C1 segment of cervical spinal cord (tissue), 14 donors: Measurements from ENCODE around the gene A1CF.
A peak's percentile ranks its signal among the peaks of the same experiment; 100 is the strongest.

Experiments used
- DNase-seq, 14 donors: peaks; one replicate each; lab custom pipeline; 2025; lab: John Stamatoyannopoulos, UW

The A1CF gene

DNA sequence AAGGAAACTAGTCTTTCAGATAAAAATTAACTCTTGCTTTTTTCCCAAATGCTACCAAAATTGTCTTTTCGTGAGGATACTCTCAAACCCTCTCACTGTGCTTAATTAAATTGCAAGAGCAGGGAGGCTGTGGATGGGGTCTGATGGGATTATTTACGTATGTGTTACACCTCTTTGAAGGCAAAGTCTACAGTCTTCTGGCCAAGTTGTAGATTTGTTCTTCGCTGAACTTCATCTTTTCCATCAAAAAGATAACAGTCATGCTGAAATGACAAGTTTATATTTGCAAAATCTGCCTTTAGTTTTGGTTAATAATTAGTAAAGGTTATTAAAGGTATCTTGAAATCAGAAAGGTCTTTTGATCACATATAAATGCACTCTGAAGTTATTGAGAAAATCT is 22.7 kb downstream of the A1CF start:
- DNase-seq, result no peak

DNA sequence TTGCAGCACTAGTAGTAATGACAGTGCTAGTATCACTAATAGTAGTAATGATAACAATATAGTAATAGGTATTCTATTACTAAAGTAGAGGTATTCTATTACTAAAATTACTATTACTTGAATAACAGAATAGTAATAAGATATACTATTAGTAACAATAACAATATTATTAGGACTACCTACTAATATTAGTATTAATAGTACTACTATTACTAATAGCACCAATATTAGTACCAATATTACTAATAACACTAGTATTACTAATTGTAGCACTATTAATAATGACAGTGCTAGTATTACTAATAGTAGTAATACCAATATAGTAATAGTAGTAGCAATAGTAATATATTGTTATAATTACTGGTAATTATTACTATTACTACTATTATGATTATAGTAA is 24.1 kb downstream of the A1CF start:
- no peak for DNase-seq

DNA sequence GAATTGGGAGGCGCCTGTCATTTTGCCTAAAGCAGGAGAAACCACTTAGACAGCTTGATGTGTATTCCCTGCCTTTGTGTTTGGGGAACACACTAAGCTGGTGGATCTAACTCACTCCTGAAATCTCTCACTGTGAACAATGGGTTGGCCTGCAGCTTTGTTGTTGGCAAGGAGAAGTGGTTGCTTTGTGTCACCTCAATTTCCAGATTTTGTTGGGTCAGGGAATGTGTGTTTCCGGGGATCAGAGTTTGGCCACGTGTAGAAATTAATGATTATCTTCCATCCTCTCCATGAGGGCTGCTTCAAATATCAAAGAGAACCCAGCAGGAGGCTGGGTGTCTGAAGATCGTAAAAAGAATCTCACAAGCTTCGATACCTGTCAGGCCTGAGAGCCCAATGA is 27.8 kb downstream of the A1CF start:
- DNase-seq, result no peak

DNA sequence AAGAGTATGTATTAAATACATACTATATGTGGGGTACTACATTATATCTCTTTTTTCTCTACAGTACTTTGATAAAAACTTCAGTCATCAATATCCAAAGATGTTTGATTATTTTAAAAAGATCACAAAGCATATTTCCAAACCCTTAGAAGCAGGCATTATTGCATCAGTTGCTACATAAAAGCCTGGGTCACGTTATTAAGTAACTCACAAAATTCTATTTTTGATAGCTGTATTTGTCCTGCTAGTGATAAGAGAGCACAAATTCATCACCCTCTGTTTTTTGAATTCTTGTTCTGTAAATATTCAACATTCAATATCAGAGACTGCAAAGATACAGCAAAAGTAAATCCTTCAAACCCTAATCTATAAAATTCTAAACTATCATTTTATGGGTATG is 30.0 kb downstream of the A1CF start:
- no peak for DNase-seq

DNA sequence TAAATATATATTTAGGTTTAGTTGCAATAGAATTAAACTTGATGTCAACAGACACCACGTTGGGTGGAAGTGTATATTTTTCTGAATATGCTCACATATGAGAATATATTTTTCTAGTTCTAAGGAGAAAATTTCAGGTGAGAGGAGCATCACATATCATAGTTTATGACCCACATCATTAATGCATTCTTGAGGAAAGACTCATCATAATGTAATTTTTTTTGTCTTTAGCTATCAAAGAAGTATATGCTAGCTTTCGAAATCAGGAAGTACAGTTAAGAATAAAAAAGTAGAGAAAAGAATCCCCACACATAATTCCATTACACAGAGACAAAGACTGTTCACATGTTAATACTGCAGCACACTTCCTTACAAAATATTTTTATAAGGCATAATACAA is 30.4 kb downstream of the A1CF start:
- no peak for DNase-seq

DNA sequence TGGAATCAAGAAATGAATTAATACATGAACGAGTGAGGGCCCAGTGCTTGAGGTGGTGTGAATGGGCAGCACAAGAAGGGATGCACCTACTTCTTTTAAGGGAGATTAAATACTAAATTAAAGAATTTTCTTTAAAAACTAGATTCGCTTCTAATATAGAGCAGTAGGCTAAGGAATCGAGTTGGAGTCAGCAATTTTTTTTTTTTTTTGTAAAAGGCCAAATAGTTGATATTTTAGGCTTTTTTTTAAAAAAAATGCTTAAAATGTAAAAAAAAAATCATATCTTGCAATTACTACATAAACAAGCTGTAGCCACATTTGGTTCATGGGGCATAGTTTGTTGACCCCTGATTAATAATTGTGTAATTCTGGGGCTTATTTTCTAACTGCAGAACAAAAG is 31.9 kb downstream of the A1CF start:
- no peak for DNase-seq

DNA sequence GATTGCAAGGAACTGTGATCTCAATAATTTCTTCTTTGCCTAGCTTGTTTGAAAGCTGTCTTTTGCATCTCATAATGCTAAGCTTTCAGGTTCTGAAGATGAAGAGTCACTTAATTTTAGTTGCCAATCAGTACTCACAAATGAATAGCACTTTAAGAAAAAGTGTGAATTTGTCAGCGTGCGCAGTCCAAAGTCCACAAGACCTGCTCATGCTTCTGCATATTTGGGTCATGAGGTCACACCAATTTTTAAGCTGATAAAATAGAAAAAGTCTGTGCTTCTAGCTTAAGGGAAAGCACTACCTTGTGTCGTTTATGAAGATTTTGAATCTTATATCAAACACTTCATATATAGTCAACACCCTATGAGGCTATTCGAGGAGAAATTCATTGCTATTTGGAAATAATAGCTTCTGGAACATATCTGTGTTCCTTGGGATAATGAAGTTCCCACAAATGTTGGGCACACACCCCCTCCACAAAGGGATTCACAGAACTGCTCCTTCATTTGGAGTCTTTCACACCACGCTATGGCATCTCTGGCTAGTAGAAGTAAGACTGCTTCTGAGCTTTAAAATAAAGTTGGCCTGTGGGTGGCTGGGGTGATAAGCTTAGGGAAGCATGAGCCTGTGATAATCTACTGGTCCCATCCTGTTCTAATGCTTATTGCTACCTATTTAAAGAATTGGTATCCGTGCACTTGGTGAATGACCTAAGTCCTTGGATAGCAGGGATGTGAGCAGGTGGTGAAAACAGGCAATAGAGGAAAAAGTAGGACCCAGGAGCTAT is 33.3 kb downstream of the A1CF start:
- no peak for DNase-seq

DNA sequence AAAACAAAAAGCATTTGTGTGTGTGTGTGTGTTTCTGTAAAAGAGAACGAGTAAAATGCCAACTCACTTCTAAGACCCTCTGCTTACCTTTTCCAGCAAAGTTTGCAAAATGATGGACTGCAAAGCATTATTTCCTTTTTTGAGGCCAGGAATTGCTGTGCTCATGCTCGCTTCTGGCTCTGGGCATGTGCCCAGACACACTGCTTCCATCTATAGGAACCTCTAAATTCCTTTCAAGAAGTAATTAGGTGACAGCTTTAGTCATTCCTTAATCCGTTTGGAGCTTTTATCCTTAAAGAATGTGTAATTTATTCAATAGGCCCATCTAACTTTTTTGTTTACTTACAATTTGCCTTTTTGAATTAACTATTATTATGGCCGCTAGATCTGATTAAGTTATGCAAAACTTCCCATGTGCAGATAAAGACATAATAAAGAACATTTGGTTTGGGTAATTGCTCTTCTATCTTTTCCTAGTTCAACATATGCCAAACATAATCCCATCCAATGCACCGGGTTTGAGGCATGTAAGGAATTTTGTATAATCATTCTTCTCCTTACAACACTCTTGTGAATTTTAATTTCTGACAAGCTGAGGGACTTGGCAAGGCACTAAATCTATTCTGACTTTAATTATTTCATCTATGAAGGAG is 34.7 kb downstream of the A1CF start:
- DNase-seq, result no peak

DNA sequence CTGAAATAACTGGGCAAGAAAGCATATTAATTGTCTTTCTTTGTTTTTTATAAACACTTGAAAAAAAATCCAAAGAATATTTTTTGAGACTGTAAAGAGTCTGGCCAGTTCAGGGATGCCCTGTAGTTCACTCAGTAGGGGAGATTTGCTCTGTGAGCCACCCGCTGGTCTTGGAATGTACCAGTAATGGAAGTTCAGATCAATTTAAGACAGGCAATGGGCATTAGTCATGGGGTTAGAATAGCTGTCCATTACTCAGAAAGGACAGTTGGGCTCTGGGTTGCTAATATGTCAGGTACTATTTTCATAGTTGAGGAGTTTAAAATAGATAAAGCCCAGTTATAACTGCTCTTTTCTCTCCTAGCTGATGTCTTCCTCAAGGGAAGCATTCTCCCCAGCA is 38.7 kb downstream of the A1CF start:
- no peak for DNase-seq

DNA sequence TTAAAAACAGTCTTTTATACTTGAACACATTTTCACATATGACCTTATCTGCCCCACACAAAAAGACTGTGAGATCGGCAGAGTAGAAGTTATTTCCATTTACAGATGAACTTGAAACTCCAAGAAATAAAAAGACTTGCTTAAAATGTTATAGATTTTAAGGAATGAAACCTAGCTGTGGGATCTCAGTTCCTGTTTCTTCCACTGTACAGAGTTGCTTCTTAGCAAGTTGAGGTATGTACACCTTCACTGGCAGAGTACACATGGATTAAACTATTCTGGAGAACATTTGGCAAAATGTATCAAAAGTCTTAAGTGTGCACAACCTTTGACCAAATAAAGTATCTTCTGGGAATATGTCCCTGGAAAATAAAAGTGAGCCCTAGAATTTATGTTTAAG is 48.3 kb downstream of the A1CF start:
- no peak for DNase-seq

DNA sequence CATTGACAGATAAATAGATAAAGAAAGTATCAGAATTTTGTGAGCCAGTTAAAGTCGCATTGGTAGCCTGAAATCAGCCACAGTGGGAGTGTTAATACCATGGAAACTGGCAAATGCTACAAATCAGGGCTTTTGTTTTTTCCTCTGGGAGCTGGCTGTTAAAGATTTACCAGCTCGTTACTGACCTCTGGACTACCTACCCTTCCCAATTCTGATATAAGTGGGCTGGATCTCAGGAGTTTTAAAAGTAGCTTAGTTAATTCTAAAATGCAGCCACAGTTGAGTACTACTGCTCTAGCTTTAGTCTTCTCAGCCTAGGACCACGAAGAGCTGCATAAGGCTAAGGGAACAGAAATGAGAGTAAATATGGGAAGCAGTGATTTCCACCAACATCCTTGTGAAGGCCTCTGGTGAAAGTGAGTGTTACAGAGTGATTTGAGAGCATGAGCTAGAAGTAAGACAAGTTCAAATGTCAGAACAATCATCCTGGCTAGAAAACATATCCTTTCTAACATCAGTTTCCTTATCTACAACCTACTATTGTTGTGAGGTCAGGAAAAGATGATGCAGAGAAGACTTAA is 53.2 kb downstream of the A1CF start:
- DNase-seq, result no peak

DNA sequence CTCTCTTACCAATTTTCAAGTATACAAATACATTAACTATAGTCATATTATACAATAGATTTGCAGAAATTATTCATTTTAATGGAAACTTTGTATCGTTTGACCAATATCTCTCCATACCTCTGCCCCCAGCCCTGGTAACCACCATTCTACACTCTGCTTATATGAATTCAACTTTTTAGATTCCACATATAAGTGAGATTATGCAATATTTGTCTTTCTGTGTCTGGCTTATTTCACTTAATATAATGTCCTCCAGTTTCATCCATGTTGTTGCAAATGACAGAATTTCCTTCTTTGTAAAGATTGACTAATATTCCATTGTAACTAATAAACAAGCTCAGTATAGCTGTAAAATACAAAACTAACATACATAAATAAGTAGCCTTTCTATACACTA is 55.4 kb downstream of the A1CF start:
- no peak for DNase-seq

DNA sequence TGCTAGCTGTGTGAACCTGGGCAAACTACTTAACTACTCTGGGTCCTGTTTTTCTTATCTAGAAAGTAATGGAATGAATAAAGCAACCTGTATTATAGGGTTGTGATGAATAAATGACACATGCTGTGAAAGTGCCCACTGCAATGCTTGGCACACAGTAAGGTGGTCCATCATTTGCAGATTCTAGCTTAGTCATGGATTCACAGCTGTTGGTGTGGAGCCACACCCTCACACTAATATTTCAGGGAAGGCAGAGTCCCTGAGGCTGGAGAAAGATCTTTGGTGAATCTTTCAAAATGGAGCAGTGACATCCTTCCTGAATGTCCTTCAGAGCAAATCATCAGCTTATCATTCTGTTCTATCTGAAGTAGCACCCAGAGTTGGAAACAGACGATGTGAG is 60.6 kb downstream of the A1CF start:
- DNase-seq, result no peak

DNA sequence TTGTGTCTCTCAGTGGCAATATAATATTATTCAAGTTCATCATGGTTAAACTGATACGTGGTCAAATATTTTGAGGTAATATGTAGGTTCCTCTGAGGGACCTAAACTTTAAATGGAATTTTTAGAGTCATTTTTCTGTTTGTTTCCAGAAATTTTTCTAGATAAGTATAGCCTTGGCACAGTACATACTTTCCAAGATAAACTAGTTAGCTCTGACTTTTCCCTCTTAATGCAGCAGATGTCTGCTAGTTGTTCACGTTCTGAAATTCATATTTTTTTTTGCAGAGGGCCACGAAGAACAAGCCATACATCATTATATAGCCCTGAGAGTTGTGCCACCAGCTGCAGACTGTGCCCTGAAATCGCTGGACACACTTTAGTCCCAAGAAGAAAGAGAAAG is 61.6 kb downstream of the A1CF start:
- DNase-seq, result no peak

DNA sequence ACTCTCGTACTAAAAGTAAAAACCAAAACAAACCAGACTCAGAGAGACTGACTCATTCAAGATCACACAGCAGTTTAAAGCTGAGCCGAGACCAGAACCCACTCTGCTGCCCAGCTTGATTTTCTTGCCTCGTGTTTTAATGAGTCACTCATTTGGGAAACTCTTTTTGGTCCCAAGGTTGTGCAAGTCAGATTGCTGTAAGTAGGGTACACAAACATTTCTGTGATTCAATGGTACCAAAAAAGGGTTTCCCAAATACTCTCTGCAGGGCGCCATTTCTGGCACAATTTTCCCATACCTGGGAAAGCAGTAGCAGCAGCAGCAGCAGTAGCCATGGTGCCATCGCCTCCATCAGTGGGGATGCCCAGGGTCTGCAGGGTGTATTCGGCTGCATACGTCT is 75.8 kb downstream of the A1CF start:
- no peak for DNase-seq

DNA sequence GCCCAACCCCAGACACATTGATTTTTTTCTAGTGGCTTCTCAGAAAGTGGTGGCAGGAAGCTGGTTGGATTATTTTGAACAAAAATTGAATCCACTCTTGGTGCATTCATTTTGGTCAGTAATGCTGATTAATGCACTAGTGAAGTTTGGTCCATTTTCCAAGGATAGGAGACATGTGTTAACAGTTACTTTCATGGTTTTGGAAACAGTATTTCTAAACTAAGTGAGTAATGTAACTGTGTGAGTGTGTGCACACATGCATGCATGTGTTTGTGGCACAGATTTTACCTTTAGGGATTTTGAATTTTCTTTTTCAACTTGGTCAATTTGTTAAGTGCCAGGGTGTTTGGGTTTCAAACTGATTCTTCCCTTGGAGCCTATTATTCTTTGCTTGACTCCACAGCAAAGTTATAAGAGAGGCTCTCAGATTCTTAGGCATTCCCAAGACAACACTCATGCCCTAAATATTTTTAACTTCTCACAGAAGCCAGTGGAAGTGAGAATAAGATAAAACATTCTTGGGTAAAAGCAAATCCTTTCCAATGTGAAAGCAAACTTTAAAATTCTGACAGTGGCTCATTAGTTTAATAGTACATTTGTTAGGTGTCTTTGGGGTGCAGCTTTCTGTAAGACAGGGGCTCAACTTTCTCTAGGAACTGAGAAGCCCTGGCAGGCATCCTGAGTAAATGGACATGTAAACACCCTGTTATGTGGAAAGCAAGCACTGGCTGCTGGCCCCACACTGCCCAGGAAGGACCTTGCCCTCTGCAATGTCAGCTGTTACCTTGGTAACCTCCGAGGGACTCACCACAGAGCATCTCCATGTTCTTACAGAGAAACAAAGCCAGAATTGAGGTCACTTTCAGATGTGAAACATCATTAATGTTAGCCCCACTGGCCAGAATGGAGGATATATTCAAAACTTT is 77.3 kb downstream of the A1CF start:
- peak in 2 of 14 donors; percentile 4 to 18 for DNase-seq

DNA sequence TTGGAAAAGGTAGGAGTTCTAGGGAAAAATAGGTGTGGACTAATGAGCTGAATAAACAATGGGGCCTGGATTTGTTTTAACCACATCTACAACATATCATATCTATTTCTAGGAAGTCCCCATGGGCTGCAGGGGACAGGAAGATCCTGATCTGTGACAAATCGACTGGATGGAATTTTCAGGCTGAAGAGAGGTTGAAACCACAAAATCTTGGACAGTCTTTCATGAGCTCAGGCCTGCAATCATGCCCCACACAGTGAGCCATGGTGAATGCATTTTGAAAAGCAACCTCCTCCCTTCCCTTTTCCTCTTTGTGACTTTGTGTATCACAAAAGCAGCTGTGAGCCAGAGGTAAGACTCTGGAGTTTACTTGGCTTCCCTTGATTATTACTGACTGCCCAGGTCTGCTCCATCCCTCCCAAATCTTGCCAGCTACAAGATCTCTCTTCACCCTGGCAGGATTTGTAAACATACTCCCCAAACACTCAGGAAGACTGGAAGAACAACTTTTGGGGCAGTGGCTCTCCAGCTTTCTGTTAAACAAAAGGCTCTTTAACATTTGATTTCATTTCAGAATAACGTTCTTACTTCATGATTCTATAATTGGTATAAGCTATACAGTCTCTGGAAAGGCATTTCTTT is 79.3 kb downstream of the A1CF start:
- no peak for DNase-seq

DNA sequence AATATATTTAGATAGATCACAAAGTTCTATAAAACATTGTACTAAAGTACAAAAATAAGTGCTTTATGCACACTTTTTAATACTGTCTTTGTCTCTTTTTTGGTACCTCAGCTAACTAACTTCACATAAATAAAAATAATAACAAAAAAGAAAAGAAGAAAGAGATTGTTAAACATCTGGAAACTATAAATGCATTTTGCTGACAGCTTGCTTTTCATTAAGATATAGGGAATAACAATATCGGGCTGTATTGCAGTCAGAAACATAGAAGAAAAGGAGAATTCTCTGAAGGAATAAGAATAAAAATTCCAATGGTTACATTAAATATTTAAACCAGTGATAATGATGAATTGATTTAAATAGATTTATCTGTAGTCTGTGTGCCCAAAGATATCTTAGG is 85.8 kb downstream of the A1CF start:
- DNase-seq, result no peak

DNA sequence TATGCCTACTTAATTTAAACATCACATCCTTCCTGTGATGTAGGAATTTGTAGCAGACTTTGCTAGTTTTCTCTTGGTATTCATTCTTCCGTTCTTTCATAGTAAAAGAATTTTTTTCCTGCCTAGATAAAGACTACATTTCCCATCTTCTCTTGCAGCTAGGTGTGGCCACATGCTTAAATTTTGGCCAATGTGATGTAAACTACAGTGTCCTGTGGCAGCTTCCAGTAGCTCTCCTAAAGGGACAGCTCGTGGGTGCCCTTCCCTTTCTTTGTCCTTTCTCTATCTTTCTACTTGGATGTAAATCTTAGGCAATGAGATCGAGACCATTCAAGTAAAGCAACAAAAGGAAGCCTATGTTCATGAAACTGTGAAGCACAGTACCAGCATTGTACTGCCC is 87.1 kb downstream of the A1CF start:
- no peak for DNase-seq

DNA sequence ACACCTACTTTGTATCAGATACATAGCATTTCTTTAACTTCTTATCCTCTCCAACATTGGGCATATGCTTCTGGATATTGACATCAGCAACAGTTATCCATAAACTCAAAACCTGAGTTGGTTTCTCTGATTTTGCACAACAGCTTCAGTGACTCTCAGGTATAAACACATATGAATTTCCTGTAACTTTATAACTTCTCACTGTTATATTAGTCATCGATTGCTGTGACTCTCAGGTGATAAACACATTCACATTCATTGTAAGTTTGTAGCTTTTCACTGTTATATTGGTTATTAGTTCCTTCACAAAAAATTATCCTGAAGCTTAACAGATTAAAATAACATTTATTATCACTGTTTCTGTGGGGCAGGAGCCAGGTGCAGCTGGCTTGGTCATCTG is 88.7 kb downstream of the A1CF start:
- no peak for DNase-seq

DNA sequence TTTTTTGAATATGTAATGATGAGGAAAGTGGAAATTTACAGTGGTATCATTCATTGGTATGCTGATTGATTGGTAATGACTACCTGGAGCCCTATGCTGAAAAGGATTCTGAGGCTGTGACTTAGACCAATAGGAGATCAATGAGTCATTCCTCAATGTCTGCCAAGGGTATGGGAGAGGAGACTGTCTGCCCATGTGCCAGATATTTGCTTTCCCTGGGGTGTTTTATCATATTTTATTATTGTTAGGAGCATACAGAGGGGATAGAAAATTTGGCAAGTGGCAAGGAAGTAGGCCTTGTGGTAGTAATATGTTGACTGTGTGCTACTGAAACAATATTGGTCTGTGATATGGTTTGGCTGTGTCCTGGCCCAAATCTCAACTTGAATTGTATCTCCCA is 90.9 kb downstream of the A1CF start:
- no peak for DNase-seq
